Fibroblast of pulmonary artery (primary cell): ENCODE measurements around the gene CACNA1E.

ENCODE experiments used
- DNase-seq: peaks from one replicate; pipeline ENCODE4 v3.0.0-alpha.2; 2010; ENCODE audit warnings: low read depth
- H3K4me3 ChIP-seq: replicated peaks from 2 replicates; pipeline ENCODE4 v1.5.1; 2011; ENCODE audit warnings: low read depth, mild to moderate bottlenecking, control low read depth, low read length, moderate library complexity
- TF ChIP-seq, protein P1 (sequence below): IDR thresholded peaks from 2 replicates; pipeline ENCODE4 v1.5.1; 2011; ENCODE audit warnings: mild to moderate bottlenecking, control low read depth, low read length, inconsistent platforms; ENCODE audit errors: missing control alignments

The CACNA1E gene

DNA sequence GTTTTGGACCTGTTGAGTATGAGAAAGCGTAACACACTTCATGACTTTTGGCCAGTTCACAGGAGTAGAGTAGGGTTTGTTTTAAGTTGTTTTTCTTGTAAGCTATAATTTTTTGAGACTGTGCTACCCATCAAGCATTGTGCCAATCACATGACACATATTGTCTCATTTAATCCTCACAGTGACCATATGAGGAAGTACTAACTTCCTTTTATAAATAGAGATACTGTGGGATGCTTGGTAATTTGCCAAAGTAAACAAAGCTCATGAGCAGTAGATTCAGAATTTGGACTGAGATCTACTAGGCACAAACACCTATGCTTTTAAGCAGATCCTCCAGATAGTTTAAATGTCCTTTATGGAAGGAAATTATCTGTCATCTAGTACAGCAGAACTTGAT lies 178.3 kb downstream of the CACNA1E start:
- DNase-seq = no peak
- no peak overlapping the region for H3K4me3 ChIP-seq
- TF ChIP-seq, protein P1, sequence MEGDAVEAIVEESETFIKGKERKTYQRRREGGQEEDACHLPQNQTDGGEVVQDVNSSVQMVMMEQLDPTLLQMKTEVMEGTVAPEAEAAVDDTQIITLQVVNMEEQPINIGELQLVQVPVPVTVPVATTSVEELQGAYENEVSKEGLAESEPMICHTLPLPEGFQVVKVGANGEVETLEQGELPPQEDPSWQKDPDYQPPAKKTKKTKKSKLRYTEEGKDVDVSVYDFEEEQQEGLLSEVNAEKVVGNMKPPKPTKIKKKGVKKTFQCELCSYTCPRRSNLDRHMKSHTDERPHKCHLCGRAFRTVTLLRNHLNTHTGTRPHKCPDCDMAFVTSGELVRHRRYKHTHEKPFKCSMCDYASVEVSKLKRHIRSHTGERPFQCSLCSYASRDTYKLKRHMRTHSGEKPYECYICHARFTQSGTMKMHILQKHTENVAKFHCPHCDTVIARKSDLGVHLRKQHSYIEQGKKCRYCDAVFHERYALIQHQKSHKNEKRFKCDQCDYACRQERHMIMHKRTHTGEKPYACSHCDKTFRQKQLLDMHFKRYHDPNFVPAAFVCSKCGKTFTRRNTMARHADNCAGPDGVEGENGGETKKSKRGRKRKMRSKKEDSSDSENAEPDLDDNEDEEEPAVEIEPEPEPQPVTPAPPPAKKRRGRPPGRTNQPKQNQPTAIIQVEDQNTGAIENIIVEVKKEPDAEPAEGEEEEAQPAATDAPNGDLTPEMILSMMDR = no peak

DNA sequence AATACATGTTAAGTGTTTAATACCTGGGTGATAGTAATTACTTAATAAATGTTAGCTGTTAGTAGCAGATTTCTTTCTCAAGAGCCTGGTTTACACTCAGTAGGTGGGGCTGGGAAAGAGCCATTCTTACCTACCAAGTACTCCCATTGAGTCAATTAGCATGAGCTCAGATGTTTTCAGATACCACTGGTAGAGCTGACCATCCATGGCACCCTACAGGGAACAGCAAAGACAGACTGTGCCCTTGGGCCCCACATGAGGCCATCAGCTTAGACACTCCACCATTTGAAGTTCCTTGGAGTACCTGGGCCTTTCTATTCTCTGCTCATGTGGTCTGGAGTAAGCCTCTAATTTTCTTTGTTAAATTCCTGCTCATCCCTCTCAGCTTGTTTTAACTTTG lies 179.3 kb downstream of the CACNA1E start:
- DNase-seq = no peak
- H3K4me3 ChIP-seq = no peak overlapping the region
- TF ChIP-seq, protein P1 = no peak

DNA sequence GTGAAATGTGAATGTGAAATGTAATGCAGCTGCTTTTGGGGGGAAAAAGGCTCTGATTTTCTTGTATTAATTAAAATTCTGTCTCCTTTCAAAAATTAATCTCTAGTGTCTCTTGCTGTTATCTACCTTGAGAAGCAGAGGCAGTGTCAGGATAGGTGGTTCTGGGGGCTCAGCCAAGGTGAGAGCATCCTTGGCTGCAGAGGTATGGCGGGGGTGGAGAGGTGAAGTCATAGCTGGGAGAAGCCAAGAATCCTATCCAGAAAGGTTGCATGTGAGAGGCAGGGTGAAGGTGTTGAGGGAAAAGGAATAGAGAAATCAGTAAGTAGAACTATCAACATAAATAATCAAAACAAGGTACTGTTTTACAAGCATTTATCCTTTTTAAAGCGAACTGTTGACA lies 181.2 kb downstream of the CACNA1E start:
- TF ChIP-seq, protein P1 = no peak
- H3K4me3 ChIP-seq = no peak overlapping the region
- DNase-seq = no peak

DNA sequence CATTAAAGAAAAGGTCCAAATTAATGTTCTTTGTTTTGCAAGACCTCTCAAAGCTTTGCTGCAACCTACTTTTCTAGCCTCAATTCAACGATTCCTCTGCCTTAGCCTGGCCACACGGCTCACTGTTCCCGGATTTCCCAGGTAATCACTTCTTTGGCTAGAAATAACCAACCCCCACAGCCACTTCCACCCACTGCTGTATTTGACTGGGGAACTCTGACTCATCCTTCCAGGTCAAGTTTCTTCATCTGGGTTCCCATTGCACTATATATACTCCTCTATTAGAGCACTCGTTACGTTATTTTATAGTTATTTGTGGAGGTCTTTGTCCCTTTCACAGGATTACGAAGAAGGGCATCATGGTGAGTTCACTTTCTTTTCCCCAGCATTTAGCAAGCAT lies 185.9 kb downstream of the CACNA1E start:
- TF ChIP-seq, protein P1 = no peak
- no peak overlapping the region for H3K4me3 ChIP-seq
- no peak for DNase-seq

DNA sequence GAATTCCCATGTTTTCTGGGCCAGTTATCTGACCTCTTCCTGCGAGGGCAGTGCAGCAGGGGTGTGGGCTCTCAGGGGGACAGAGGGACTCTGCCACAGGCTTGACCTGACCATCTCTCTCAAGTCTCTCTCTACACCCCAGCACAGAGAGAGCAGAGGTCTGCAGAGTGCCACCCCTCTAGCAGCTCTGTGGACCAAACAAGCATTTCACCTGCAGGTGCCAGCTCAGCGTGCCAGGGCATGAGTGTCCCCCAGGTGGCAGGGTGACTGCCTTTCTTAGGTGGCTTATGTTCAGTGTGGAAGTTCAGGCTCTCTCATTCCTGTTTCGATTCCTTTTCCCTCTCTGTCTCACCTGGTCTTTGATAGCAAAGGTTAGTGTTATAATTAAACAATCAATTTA lies 191.3 kb downstream of the CACNA1E start:
- no peak for DNase-seq
- TF ChIP-seq, protein P1 = no peak
- H3K4me3 ChIP-seq = no peak overlapping the region

DNA sequence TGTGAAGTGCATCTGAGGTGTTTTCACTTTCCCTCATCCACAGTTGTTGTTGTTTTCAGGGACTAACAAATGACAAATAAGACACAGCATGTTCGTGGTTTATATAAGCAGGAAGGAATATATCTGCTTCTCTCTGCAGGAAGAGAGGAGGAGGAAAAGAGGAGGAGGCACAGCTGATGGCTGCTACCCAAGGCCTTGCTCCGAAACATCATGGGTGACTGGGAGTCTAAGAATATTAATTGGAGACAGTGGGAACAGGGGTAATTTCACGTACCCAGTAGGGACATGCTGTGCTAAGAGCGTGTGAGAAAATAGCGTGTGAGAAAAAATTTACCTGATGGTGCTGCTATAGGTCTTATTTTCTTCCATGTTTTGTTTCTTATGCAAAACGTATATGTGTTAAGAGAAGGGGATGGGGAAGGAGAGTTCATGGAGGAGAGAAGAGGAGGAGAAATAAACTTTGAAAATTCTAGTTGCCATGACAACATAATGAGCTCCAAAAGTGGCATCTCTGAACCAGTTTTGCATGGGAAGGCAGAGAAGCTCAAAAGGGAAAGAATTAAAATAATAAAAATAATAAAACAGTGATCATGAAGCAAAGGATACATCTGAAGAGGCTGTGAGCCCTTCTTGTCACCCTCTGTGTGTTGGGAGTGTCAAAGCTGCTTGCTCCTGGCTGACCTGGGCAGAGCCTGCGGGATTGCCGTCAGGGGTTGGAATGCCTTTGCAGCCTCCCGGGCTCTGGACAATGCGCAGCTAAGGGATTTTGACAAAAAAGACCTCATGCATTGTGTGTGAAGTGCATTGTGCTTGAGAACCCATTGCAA lies 192.0 kb downstream of the CACNA1E start:
- DNase-seq = no peak
- no peak overlapping the region for H3K4me3 ChIP-seq
- TF ChIP-seq, protein P1 = no peak

DNA sequence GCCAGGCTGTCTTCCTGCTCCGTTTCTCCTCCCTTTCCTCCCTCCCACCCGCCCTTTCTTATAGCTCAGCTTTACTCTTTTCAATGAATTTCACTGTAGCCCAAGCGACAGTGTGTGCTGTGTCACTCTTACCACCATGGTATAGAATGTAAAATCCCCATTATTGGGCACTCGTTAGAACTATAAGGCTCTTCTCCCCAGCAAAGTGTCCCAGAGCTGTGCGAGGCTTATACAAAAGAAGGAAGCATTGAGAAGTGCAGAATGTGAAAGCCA lies 192.5 kb downstream of the CACNA1E start:
- TF ChIP-seq, protein P1 = no peak
- DNase-seq = no peak
- no peak overlapping the region for H3K4me3 ChIP-seq
